ENCODE results near the gene GALNTL6. TPM values are rescaled to one million over a fixed set of nuclear protein-coding genes. Genes with fewer than 3 reads are reported as not detected.

Gene GALNTL6
- total and polyA plus RNA-seq, 7 experiments from 2014 or later, result not detected

DNA sequence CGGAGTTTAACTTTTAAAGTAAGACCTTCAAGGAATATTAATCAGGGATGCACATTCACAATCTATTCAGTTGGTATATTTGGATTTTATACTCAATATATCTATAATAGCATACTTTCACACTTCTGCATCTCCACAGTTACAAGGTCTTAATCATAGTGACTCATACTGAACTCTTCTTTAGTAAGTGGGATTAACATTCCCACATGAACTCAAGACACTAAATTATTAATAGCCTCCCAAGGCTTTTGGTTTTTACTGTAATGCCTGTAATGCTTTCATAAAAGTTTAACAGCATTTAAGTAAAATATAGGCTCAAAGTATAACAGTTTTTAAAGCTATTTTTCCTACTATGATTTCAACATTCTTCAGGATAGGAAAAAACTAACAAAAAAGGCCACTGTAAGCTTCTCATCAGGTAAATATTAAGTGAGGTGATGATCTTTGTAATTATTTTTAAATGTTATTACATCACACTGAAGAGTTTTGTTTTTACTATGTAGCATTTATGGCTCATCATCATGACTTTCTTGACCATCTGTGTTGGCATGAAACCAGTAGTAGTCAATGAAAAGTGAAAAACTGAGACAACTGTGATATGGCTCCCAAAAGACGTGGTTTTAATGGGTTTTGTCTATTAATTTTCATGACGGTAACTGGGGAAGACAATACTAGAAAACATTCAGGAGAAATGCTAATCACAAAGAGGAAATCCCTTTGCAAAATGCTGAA, 1263.9 kb downstream of the GALNTL6 start:
- Histone ChIP-seq H3K36me3 (ENCODE audit: control insufficient read depth in 2 of 3, insufficient read depth in 3 of 3, low read length in 3 of 3) (no peaks in the 10 kb centered on the region), H3K27me3 (ENCODE audit: control insufficient read depth in 2 of 2, insufficient read depth in 2 of 2, low read length in 2 of 2) (peaks cover 0 to 3% of the 10 kb centered on the region in 2 donors), H3K4me1 (ENCODE audit: control insufficient read depth in 2 of 2, insufficient read depth in 2 of 2, low read length in 2 of 2) (no peaks in the 10 kb centered on the region), H3K27ac (ENCODE audit: low read depth, low read length) (no peak overlapping the region), H3K9me3 (ENCODE audit: control insufficient read depth in 2 of 3, low read length in 3 of 3) (no peaks in the 10 kb centered on the region), H3K4me3 (ENCODE audit: low read length) (no peak overlapping the region)
- H3K4me3 Mint-ChIP-seq, result no peak overlapping the region
- peaks cover 0 to 34% (median 12%) of the 10 kb centered on the region in 11 donors for H3K9me3 Mint-ChIP-seq
- ATAC-seq (no peak), DNase-seq (no peak)
- H3K36me3 Mint-ChIP-seq, result no peaks in the 10 kb centered on the region
- H3K4me1 Mint-ChIP-seq, result no peaks in the 10 kb centered on the region
- no peak overlapping the region for H3K27ac Mint-ChIP-seq
- H3K27me3 Mint-ChIP-seq, result peaks cover 0 to 18% (median 11%) of the 10 kb centered on the region in 5 donors
- ChIA-PET CTCF (no interaction called here), POLR2A (no interaction called here)
- intact Hi-C loops (cut with micrococcal nuclease), result no loop called here

- Histone ChIP-seq H3K4me1 (ENCODE audit: control insufficient read depth in 2 of 2, insufficient read depth in 2 of 2, low read length in 2 of 2) (no peaks in the 10 kb centered on the region), H3K4me3 (ENCODE audit: low read length) (no peak overlapping the region), H3K27ac (ENCODE audit: low read depth, low read length) (no peak overlapping the region), H3K36me3 (ENCODE audit: control insufficient read depth in 2 of 3, insufficient read depth in 3 of 3, low read length in 3 of 3) (no peaks in the 10 kb centered on the region), H3K27me3 (ENCODE audit: control insufficient read depth in 2 of 2, insufficient read depth in 2 of 2, low read length in 2 of 2) (no peaks in the 10 kb centered on the region), H3K9me3 (ENCODE audit: control insufficient read depth in 2 of 3, low read length in 3 of 3) (no peaks in the 10 kb centered on the region)
- no peak for DNase-seq
- ATAC-seq, result peak; percentile 38
- H3K27me3 Mint-ChIP-seq, result peaks cover 0 to 21% (median 18%) of the 10 kb centered on the region in 5 donors
- ChIA-PET CTCF (no interaction called here), POLR2A (no interaction called here)
- H3K4me3 Mint-ChIP-seq, result no peak overlapping the region
- intact Hi-C loops (cut with micrococcal nuclease), result no loop called here
- H3K9me3 Mint-ChIP-seq, result peaks cover 0 to 20% (median 6%) of the 10 kb centered on the region in 11 donors
- peaks cover 0 to 5% (median 0%) of the 10 kb centered on the region in 7 donors for H3K4me1 Mint-ChIP-seq
- H3K36me3 Mint-ChIP-seq, result peaks cover 0 to 4% (median 0%) of the 10 kb centered on the region in 5 donors
- H3K27ac Mint-ChIP-seq, result no peak overlapping the region
Measured at GRCh38 chr4:173088144-173088543, 1274.9 kb downstream of the GALNTL6 start.

Data from naive thymus-derived CD4-positive, alpha-beta T cell (primary cell).